SK-N-SH (cell line): ENCODE measurements around the gene ZBTB4.

ENCODE experiments used
- RCOR1 ChIP-seq: fragments of 150-350 bp; IDR thresholded peaks from 2 replicates; pipeline ENCODE4 v1.6.1; 2017; ENCODE audit warnings: antibody characterized with exemption, low read length
- YY1 ChIP-seq: IDR thresholded peaks from 2 replicates; pipeline ENCODE4 v1.4.0; 2012; ENCODE audit warnings: low read depth, mild to moderate bottlenecking
- TF ChIP-seq, protein P1 (sequence below): fragments of 200-600 bp; sonication (generic); IDR thresholded peaks from 2 replicates; pipeline ENCODE4 v1.6.1; 2017; ENCODE audit warnings: antibody characterized with exemption, mild to moderate bottlenecking, moderate library complexity

DNA sequence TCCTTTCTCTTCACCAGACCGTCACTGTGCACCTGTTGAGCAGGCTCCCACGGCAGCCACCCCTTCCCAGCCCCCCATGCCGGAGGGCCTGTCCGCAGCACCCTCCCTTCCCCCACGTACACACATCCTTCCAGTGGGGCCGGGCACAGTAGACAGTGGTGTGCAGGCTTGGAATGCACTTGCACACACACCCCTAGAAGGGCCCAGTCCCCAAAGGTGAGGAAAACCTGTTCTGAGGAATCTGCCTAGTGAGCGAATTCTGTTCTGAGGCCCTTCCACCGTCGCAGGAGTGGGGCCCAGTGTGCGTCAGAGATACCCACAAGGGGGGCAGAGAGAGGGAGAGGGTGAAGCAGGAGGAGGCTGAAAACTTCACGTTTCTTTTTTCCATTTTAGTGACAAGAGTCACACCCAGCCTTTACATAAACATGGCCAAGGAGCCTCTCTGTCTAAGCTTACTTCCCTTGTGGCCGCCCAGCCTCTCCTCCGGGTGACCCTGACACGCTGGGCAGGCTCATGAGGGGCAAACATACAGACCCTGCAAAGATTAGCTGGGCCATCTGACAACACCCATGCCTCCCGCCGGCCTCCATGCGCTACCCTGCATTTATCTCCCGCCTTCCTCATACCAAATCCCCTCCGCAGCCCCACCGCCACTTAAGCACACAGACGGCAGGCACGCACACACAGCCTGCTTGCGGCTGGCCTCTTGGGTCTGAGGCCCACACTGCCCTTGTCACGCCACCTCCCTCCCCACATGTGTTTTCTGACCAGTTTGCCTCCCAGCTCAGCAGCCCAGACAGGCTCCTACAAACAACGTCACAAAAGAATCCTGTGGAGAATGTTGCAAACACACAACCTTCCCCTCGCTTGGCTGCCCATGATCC is 1.8 kb downstream of the ZBTB4 start:
- TF ChIP-seq, protein P1, sequence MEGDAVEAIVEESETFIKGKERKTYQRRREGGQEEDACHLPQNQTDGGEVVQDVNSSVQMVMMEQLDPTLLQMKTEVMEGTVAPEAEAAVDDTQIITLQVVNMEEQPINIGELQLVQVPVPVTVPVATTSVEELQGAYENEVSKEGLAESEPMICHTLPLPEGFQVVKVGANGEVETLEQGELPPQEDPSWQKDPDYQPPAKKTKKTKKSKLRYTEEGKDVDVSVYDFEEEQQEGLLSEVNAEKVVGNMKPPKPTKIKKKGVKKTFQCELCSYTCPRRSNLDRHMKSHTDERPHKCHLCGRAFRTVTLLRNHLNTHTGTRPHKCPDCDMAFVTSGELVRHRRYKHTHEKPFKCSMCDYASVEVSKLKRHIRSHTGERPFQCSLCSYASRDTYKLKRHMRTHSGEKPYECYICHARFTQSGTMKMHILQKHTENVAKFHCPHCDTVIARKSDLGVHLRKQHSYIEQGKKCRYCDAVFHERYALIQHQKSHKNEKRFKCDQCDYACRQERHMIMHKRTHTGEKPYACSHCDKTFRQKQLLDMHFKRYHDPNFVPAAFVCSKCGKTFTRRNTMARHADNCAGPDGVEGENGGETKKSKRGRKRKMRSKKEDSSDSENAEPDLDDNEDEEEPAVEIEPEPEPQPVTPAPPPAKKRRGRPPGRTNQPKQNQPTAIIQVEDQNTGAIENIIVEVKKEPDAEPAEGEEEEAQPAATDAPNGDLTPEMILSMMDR, result no peak
- TF ChIP-seq RCOR1 (no peak), YY1 (no peak)
